ENCODE measurements around the gene SMCO2. TPM values are rescaled to one million over a fixed set of nuclear protein-coding genes. Genes with fewer than 3 reads are reported as not detected.

The SMCO2 gene
- total RNA-seq, 1 donor from 2014 or later: not detected

DNA sequence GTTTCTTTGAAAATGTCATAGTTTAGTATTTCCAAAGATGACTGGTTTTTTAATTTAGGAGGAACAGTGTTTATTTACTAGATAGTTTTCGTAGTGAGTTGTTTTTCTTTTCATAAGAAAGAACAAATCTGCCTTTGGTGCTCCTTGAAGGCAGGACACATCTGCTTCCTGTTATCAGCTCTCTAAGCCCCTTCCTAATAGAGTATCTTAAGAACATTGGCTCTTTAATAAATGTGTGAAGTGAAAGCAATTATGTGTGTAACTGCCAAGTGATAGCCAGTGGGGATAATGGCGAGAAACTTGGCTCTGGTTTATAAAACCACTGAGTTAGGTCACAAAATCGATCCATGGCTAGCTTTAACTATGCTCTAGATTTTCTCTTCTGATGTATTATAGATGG, 54.0 kb downstream of the SMCO2 start:
- Mint-ChIP-seq H3K27ac (ENCODE audit: unreplicated experiment) (no peak overlapping the region), H3K4me1 (ENCODE audit: unreplicated experiment) (peaks cover 9% of the 10 kb centered on the region), H3K36me3 (ENCODE audit: unreplicated experiment) (no peaks in the 10 kb centered on the region), H3K4me3 (ENCODE audit: unreplicated experiment) (no peak overlapping the region), H3K9me3 (ENCODE audit: unreplicated experiment) (no peaks in the 10 kb centered on the region), H3K27me3 (ENCODE audit: unreplicated experiment) (no peaks in the 10 kb centered on the region)
- DNase-seq (ENCODE audit: extremely low spot score, unreplicated experiment): no peak
- no peak for TF ChIP-seq CTCF (IDR thresholded peaks at IDR 0.05)

DNA sequence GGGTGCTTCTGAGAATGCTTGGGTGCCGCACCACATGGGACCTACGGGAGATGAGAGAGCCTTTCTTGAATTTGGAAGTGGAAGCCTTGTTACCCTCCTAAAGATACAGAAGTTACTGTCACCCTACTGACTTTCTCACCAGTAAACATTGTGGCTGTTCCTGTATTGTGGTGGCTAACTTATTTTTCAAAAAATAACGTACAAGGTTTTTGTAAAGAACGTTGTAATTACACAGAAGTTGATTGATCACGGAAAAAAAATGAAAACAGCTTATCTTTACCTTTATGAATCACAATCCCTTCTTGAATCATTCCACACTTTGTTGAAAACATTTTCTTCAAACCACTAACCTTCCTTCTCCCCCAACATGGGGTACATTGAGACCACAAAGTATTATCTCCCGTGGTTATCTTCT, 55.5 kb downstream of the SMCO2 start:
- no peak overlapping the region for H3K4me3 Mint-ChIP-seq (ENCODE audit: unreplicated experiment)
- no peak for DNase-seq (ENCODE audit: extremely low spot score, unreplicated experiment)
- no peaks in the 10 kb centered on the region for H3K27me3 Mint-ChIP-seq (ENCODE audit: unreplicated experiment)
- H3K27ac Mint-ChIP-seq (ENCODE audit: unreplicated experiment): no peak overlapping the region
- H3K4me1 Mint-ChIP-seq (ENCODE audit: unreplicated experiment): peaks cover 10% of the 10 kb centered on the region
- no peak for TF ChIP-seq CTCF (IDR thresholded peaks at IDR 0.05)
- H3K36me3 Mint-ChIP-seq (ENCODE audit: unreplicated experiment): no peaks in the 10 kb centered on the region
- H3K9me3 Mint-ChIP-seq (ENCODE audit: unreplicated experiment): peaks cover 6% of the 10 kb centered on the region

DNA sequence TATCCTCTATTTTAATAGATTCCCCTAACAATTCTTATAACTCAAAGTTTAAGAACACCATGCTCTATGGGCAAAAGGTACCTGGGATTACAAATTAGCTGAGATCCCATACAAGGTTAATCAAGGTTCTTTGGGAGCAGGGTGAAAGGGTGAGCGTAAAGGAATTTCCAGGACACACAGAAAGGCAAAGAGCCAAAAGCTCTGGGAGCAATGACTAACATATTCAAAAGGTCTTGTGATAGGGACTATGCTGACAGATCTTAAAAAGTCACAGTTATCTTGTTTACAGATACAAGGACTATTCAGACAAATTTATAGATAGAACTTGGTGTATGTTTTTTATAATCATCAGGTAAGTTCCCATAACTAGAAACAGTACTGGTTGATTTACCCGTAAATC, 58.0 kb downstream of the SMCO2 start:
- Mint-ChIP-seq H3K36me3 (ENCODE audit: unreplicated experiment) (no peaks in the 10 kb centered on the region), H3K27me3 (ENCODE audit: unreplicated experiment) (no peaks in the 10 kb centered on the region), H3K27ac (ENCODE audit: unreplicated experiment) (no peak overlapping the region), H3K4me3 (ENCODE audit: unreplicated experiment) (no peak overlapping the region), H3K9me3 (ENCODE audit: unreplicated experiment) (peaks cover 6% of the 10 kb centered on the region), H3K4me1 (ENCODE audit: unreplicated experiment) (peaks cover 10% of the 10 kb centered on the region)
- DNase-seq (ENCODE audit: extremely low spot score, unreplicated experiment): no peak
- TF ChIP-seq CTCF (IDR thresholded peaks at IDR 0.05): no peak

DNA sequence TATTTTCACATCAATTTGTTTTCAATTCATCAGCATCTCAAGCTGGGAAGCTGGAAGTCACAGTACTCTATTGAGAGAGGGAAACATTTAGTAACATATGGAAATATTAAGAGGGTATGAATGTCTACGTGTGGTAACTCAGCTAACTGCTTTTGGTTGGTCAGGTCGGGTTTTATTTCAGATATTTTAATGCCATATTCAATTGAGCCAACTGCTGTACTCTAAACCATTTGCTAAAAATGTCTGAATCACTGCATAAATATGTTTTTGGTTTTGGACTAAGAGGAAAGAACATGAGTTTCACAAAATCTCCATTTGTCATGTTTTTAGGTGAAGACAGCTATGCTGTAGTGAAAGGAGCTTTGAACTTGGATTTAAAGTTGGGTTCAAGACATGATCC, 58.6 kb downstream of the SMCO2 start:
- no peak for DNase-seq (ENCODE audit: extremely low spot score, unreplicated experiment)
- peaks cover 6% of the 10 kb centered on the region for H3K9me3 Mint-ChIP-seq (ENCODE audit: unreplicated experiment)
- no peak overlapping the region for H3K4me3 Mint-ChIP-seq (ENCODE audit: unreplicated experiment)
- H3K4me1 Mint-ChIP-seq (ENCODE audit: unreplicated experiment): peaks cover 10% of the 10 kb centered on the region
- no peak for TF ChIP-seq CTCF (IDR thresholded peaks at IDR 0.05)
- no peak overlapping the region for H3K27ac Mint-ChIP-seq (ENCODE audit: unreplicated experiment)
- H3K27me3 Mint-ChIP-seq (ENCODE audit: unreplicated experiment): no peaks in the 10 kb centered on the region
- H3K36me3 Mint-ChIP-seq (ENCODE audit: unreplicated experiment): no peaks in the 10 kb centered on the region

DNA sequence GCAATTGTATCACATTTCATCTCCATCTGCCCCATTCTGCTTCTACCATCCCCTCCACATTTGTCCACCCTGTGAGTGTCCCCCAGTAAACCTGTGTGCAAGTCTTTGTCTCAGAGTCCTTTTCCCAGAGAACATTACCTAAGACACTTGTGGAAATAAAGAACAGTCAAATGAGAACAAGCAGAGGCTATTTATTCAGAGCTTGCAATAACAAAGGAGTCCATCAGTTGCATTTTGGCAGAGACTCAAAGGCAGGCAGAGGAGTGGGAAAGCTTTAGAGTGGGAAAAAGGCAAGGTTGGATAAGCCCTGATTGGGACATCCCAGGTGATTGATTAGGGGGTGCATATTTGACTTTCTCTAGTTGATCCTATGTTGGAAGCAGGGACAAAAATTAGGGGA, 59.2 kb downstream of the SMCO2 start:
- no peaks in the 10 kb centered on the region for H3K36me3 Mint-ChIP-seq (ENCODE audit: unreplicated experiment)
- H3K27me3 Mint-ChIP-seq (ENCODE audit: unreplicated experiment): no peaks in the 10 kb centered on the region
- no peak overlapping the region for H3K27ac Mint-ChIP-seq (ENCODE audit: unreplicated experiment)
- H3K4me1 Mint-ChIP-seq (ENCODE audit: unreplicated experiment): peaks cover 10% of the 10 kb centered on the region
- no peak for DNase-seq (ENCODE audit: extremely low spot score, unreplicated experiment)
- TF ChIP-seq CTCF (IDR thresholded peaks at IDR 0.05): no peak
- peaks cover 6% of the 10 kb centered on the region for H3K9me3 Mint-ChIP-seq (ENCODE audit: unreplicated experiment)
- H3K4me3 Mint-ChIP-seq (ENCODE audit: unreplicated experiment): no peak overlapping the region
